GM18861 (cell line): ENCODE data around the gene NKAIN2.
A peak's percentile ranks its signal among the peaks of the same experiment; 100 is the strongest.

Experiments
- ATAC-seq: cut with Tn5 transposase; IDR thresholded peaks from one replicate; pipeline ENCODE4 v1.9.1; 2021; ENCODE audit not compliant: unreplicated experiment

The NKAIN2 gene

GRCh38 chr6:124859366-124859765 is 1055.7 kb downstream of the NKAIN2 start:
- no peak for ATAC-seq

- ATAC-seq: peak; percentile 38
These were observed 1062.4 kb downstream of the NKAIN2 start for GRCh38 chr6:124866040-124866439.

GRCh38 chr6:124867121-124867520 is 1063.5 kb downstream of the NKAIN2 start:
- ATAC-seq: no peak

- ATAC-seq: no peak
These were observed 1064.8 kb downstream of the NKAIN2 start for GRCh38 chr6:124868481-124868880.

- no peak for ATAC-seq
These were observed 1065.8 kb downstream of the NKAIN2 start for GRCh38 chr6:124869416-124869815.

- ATAC-seq: no peak
These were observed 1067.2 kb downstream of the NKAIN2 start for GRCh38 chr6:124870611-124871459.

- ATAC-seq: peak; percentile 85
These were observed 1068.8 kb downstream of the NKAIN2 start for GRCh38 chr6:124872361-124873065.

GRCh38 chr6:124873066-124873410 is 1069.4 kb downstream of the NKAIN2 start:
- ATAC-seq: peak; percentile 18
